Measurements from ENCODE around the gene CFAP43.

GRCh38 chr10:104104418-104104817, 127.7 kb downstream of the CFAP43 start:
- no peak for TF ChIP-seq POLR2AphosphoS5 (IDR thresholded peaks at IDR 0.05)
- TF ChIP-seq, protein P1, sequence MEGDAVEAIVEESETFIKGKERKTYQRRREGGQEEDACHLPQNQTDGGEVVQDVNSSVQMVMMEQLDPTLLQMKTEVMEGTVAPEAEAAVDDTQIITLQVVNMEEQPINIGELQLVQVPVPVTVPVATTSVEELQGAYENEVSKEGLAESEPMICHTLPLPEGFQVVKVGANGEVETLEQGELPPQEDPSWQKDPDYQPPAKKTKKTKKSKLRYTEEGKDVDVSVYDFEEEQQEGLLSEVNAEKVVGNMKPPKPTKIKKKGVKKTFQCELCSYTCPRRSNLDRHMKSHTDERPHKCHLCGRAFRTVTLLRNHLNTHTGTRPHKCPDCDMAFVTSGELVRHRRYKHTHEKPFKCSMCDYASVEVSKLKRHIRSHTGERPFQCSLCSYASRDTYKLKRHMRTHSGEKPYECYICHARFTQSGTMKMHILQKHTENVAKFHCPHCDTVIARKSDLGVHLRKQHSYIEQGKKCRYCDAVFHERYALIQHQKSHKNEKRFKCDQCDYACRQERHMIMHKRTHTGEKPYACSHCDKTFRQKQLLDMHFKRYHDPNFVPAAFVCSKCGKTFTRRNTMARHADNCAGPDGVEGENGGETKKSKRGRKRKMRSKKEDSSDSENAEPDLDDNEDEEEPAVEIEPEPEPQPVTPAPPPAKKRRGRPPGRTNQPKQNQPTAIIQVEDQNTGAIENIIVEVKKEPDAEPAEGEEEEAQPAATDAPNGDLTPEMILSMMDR (IDR thresholded peaks at IDR 0.05): no peak

All from gastroesophageal sphincter (tissue), 3 donors.